DMS114 treated with DMSO at 0.1 percent for 48 hours (cell line): ENCODE results near the gene SMTN.
"Not testable (repeated sequence)": the region's sequence is repeated elsewhere in the genome, so short reads cannot be mapped to it uniquely, and the experiment has no call there.

Source experiments
- DNase-seq: peaks from one replicate; lab custom pipeline; 2025; ENCODE audit not compliant: unreplicated experiment; lab: John Stamatoyannopoulos, UW

Gene SMTN

DNA sequence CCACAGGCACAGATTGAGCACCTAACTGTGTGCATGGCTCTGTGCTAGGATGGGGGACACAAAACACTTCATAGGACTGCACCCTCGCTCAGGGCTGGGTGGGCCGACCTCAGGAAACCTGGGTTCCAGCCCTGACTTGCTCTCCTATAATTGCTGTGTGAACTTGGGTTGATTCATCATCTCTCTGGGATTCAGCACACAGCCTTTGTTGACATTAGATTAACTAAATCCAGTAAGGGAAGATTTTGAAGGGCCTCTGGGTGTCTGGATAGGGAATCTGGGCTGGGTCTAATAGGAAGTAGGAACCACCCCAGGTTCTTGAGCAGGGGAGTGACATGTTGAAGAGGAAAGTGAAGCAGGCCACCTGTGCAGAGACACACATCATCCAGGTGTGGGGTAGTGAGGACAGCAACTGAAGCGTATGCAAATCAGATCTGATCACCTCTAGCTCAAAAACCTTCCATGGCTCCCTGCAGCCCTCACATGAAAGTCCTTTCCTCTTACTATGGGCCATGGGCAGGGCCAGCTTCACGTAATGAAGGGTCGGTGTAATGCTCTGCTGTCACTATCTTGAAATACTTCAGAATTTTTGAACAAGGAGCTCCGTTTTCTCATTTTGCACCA is 11.3 kb upstream of the SMTN start:
- DNase-seq: not testable (repeated sequence)

DNA sequence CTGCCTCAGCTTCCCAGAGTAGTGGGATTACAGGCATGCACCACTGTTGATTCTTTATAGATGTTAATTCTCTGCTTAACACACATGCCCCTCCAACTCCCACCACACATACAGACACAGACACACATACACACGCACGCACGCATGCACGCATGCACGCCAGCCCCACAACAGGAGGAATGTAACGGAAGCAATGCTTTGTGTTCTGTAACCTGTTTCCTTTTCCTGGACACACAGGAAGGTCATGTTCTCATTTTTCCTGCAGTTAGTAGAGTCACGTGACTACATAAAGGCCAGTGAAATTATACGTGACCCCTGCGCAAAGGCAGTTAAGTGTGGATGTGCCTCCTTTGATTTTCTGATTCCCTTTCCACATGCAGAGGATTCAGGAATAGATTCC is 8.0 kb upstream of the SMTN start:
- DNase-seq: not testable (repeated sequence)

GRCh38 chr22:31073545-31074145 is 7.5 kb upstream of the SMTN start:
- not testable (repeated sequence) for DNase-seq

DNA sequence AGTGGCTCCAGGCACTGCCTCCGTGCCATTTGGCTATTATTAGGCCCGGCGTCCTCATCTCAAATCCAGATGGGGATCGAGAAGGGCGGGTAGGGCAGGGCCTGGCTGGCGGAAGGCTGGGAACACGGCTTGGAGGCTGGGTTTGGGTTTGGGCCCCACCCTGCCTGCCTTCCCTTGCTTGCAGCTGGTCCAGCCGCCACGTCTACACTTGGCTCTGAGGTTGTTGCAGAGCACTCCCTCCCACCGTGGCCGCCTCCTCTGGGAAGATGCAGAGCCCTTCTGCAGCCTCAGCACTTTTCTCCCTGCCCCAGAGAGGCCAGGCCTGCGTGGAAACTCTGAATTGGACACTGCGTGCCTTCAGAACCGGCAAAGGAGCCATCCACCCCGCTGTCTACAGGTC is 5.2 kb upstream of the SMTN start:
- DNase-seq: no peak

- DNase-seq: no peak
Measured at GRCh38 chr22:31077681-31078080, 3.4 kb upstream of the SMTN start.

- DNase-seq: not testable (repeated sequence)
Measured at GRCh38 chr22:31078389-31078788, 2.7 kb upstream of the SMTN start.

- no peak for DNase-seq
Measured at GRCh38 chr22:31079095-31079642, 1.9 kb upstream of the SMTN start.

DNA sequence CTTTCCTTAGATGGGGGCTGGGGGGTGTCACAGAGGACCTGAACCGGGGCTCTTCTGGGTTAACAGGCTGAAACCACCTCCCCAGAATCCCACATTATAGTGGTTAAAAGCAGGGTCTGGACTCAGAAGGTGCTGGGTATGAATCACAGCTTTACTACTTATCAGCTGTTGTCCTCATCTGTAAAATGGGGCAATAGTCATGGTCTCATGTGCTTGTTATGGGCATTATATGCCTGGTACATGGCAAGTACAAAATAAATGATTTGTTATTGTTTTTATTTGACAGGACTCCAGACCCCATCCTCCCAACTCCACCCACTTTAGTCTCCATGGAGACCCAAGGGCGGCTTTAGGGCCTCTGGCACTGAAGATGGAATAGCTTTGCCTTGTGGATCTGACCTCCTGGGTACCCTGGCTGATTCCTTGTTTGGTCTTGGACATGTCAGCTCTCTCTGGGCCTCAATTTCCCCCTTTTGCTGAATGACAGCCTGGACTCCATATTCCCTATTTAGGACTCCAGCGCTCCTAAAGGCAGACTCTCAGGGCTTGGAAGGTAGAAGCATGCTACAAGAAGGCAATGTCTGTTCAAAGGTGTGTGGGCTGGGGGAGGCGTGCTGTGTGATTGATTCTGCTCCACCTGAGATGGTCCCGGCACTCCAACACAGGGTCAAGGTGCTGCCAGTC is 812 bp upstream of the SMTN start:
- no peak for DNase-seq

DNA sequence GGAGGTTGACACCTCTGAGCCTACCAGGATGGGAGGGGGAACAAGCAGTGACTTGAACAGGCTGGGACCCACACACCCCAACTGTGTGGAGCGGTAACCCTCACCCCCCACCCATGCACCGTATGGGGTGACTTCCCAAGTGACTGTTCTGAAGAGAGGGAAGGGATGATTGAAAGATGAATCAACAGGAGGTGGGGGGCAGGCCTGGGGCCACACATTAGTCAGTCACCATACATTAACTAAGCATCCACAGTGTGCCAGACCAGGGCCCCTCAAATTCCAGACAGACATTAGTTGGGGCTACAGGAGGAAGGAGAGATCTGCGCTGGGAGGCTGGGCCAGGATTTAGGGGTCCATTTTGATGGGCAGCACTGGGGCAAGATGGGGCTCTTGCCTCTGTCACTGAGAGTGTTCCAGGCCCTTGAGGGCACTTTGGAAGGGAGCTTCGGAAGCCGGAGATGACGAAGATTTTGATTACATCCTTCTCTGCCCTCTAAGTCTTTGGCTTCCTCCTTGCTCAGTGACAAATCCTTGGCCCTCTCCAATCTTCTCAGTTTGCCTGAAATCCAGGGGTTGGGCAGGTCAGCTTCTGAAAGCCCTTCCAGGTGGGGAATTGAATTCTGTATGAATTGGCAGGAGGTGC is 966 bp downstream of the SMTN start:
- DNase-seq: no peak

DNA sequence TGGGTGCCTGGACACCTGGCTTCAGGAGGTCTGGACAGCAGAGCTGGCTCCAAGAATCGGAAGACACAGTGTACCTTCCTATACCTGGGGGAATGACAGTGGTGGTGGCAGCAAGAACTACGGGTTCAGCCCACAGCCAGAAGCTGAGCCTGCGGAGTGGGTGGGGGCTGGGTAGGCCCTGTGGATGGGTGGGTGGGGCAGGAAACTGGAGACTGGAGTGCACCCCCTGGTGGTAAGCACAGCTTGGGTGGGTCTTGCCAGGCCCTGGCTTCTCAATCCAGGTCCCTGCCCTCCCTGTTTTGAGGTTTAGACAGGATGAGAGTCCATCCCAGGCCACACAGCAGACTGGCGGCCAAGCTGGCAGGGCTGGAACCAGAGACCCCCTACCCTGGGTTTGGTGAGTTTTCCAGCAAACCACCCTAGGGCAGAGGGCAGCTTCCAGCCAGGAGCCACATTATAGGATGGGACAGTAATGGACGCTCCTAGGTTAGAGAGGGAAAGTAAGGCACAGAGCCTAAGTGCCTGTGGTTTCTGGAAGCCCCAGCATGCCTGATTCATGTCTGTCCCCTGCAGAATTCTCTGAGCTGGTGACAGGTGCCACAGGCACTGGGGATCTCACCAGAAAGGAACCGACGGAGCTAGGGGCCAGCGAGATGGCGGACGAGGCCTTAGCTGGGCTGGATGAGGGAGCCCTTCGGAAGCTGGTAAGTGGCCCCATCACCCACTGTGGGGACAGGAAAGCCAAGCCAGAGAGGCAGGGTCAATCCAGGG is 1.7 kb downstream of the SMTN start:
- DNase-seq: peak; percentile 26

GRCh38 chr22:31083377-31083768 is 2.3 kb downstream of the SMTN start:
- no peak for DNase-seq

- DNase-seq: no peak
Measured at GRCh38 chr22:31083923-31084810, 3.0 kb downstream of the SMTN start.

GRCh38 chr22:31084811-31085492 is 3.8 kb downstream of the SMTN start:
- peak; percentile 48 for DNase-seq

DNA sequence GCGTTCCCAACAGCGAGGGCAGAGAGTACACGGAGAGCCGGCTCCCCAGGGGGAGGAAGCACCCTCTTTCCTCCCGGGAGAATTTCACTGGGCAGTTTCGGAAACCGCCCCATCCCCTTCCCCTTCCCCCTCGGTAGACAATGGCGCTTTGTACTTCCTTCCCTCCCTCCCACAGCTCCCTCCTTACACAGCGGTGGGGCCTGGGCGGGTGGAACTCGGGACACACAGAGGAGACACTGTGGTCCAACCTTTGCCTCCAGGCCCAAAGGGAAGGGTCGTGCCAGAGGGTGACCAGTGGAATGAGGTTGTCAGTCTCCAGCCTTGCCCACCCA is 4.3 kb downstream of the SMTN start:
- DNase-seq: no peak

GRCh38 chr22:31085928-31086327 is 4.8 kb downstream of the SMTN start:
- DNase-seq: no peak

DNA sequence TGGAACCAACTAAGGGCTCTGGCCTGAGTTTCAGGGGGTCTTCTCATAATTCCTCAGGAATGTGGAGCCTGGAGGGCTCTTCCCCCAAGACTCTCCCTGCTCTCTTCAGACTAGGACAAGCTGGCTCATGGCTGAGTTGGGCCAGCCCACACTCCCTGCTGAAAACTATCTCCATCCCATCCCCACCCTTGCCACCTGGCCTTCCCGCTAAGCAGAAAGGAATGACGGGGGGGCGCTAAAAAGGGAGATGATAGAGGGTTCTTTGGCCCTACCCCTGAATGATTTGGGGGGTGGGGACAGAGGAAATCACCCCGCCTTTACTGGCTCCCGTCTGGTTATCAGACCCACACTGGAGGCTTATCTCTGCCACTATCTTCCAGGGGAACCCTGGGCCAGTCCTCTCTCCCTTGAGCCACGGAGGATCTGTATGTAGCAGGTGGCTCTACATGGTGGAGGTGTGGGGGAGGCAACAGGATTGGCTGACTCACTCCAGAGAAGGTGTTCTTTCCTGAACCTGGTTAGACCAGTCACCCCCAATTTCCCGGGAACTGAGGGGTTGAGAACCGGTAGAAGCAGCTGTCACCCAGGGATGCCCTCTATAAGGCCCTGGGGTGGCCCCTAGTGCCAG is 5.7 kb downstream of the SMTN start:
- DNase-seq: no peak

DNA sequence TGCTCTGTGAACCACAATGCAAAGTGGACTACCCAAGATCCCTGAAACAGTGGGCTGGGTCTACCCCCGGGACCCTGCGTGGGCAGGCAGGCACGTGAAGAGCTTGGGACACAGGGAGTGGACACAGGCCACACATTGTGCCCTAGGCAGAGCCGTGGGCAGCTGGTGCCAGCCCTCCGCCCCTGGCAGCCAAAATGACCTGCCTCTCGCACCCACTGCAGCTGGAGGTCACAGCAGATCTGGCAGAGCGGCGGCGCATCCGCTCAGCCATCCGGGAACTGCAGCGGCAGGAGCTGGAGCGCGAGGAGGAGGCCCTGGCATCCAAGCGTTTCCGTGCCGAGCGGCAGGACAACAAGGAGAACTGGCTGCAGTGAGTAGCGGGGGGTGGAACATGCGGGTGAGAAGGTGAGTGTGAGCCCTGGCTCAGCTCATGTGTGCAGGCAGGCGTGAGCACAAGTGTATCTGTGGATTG is 6.7 kb downstream of the SMTN start:
- no peak for DNase-seq

- DNase-seq: no peak
Measured at GRCh38 chr22:31088233-31088986, 7.3 kb downstream of the SMTN start.
